Testis (tissue), 3 donors: ENCODE data around the gene MRPS2. TPM values are rescaled to one million over a fixed set of nuclear protein-coding genes. Genes with fewer than 3 reads are reported as not detected.

ENCODE experiments used
- DNase-seq: peaks from one replicate; pipeline ENCODE4 v3.0.0-alpha.2; 2019
- H3K27ac ChIP-seq, 2 donors: fragments of 200-600 bp; sonication (generic); one replicate each; pipeline ENCODE4 v1.5.1; 2019
- H3K27me3 ChIP-seq: fragments of 200-600 bp; sonication (generic); one replicate; pipeline ENCODE4 v1.5.1; 2019
- H3K36me3 ChIP-seq: fragments of 200-600 bp; sonication (generic); one replicate; pipeline ENCODE4 v1.5.1; 2017; ENCODE audit warnings: low read depth; ENCODE audit errors: missing control alignments
- H3K4me1 ChIP-seq: fragments of 200-600 bp; sonication (generic); one replicate; pipeline ENCODE4 v1.5.1; 2019
- H3K4me3 ChIP-seq, 2 donors: fragments of 200-600 bp; sonication (generic); one replicate each; pipeline ENCODE4 v1.5.1; 2017 to 2019
- H3K9me3 ChIP-seq: fragments of 200-600 bp; sonication (generic); one replicate; pipeline ENCODE4 v1.5.1; 2017
- CTCF ChIP-seq, 3 experiments: fragments of 450-650 bp in 2 of 3; fragments of 200-600 bp in 1 of 3; sonication (generic) in 1 of 3; IDR thresholded peaks; one replicate each; pipeline ENCODE4 v1.5.1; 2016 to 2019; ENCODE audit warnings: antibody characterized with exemption in 3 of 3, mild to moderate bottlenecking in 2 of 3, moderate library complexity in 1 of 3
- POLR2A ChIP-seq: fragments of 450-650 bp; IDR thresholded peaks from one replicate; pipeline ENCODE4 v1.6.1; 2017; ENCODE audit warnings: antibody characterized with exemption, mild to moderate bottlenecking, moderate library complexity
- WGBS, 2 donors: methylation state at CpG; one replicate each; pipeline ENCODE4 v1.1.5; 2018; 5-methylcytosine and 5-hydroxymethylcytosine counted together
- intact Hi-C: fragments of 100-400 bp; cut with DNase I; formaldehyde crosslinking; loops from one replicate; pipeline ENCODE4 v1.15.1; 2023; ENCODE audit warnings: low total_unique reads
- polyA plus RNA-seq: library from polyadenylated mRNA; stranded (reverse); fragments of 350-450 nt; fragmentation: Illumina TruSeq; extraction: RNeasy Lipid Tissue Mini Kit (QIAGEN cat#74804); gene quantifications from one replicate; pipeline ENCODE4 v1.2.3, GENCODE V29; 2014; ENCODE audit warnings: low read depth, low replicate concordance; ENCODE audit not compliant: insufficient read depth
- total RNA-seq, 2 donors: library from RNA; depleted of rRNA; stranded (reverse); fragments of >200 nt; gene quantifications; one replicate each; pipeline ENCODE4 v1.2.3, GENCODE V29; 2016

Gene MRPS2
- total and polyA plus RNA-seq, 3 donors from 2014 or later, result 34.7 to 40.4 (median 35.9) TPM

GRCh38 chr9:135515083-135515951, 14.8 kb downstream of the MRPS2 start:
- TF ChIP-seq POLR2A (no peak), CTCF (IDR thresholded peaks at IDR 0.05) (no peak)
- Histone ChIP-seq H3K9me3 (no peaks in the 10 kb centered on the region), H3K27me3 (no peaks in the 10 kb centered on the region), H3K4me1 (no peaks in the 10 kb centered on the region), H3K36me3 (no peaks in the 10 kb centered on the region), H3K27ac (no peak overlapping the region), H3K4me3 (no peak overlapping the region)
- no peak for DNase-seq
- WGBS, 2 donors, result 89 to 91% methylated on average over 11 to 30 of the region's 31 CpGs
- intact Hi-C loops, result no loop called here

GRCh38 chr9:135516132-135516860, 15.8 kb downstream of the MRPS2 start:
- intact Hi-C loops, result no loop called here
- H3K4me3 ChIP-seq, result no peak overlapping the region
- no peaks in the 10 kb centered on the region for H3K27me3 ChIP-seq
- H3K36me3 ChIP-seq, result no peaks in the 10 kb centered on the region
- no peak for TF ChIP-seq CTCF (IDR thresholded peaks at IDR 0.05)
- TF ChIP-seq POLR2A, result no peak
- DNase-seq, result no peak
- H3K4me1 ChIP-seq, result no peaks in the 10 kb centered on the region
- no peaks in the 10 kb centered on the region for H3K9me3 ChIP-seq
- no peak overlapping the region for H3K27ac ChIP-seq
- WGBS, 2 donors, result 74 to 83% methylated on average over 19 to 25 of the region's 25 CpGs

- no peak for DNase-seq
- Histone ChIP-seq H3K4me3 (no peak overlapping the region), H3K27ac (no peak overlapping the region), H3K27me3 (no peaks in the 10 kb centered on the region), H3K4me1 (no peaks in the 10 kb centered on the region), H3K36me3 (no peaks in the 10 kb centered on the region), H3K9me3 (no peaks in the 10 kb centered on the region)
- intact Hi-C loops, result no loop called here
- 91 to 93% methylated on average over 24 of the region's 24 CpGs for WGBS, 2 donors
- TF ChIP-seq POLR2A (no peak), CTCF (IDR thresholded peaks at IDR 0.05) (no peak)
Measured at GRCh38 chr9:135517407-135517822, 16.9 kb downstream of the MRPS2 start.

GRCh38 chr9:135519179-135519971, 18.9 kb downstream of the MRPS2 start:
- TF ChIP-seq POLR2A, result no peak
- TF ChIP-seq CTCF (IDR thresholded peaks at IDR 0.05), result no peak
- Histone ChIP-seq H3K9me3 (no peaks in the 10 kb centered on the region), H3K27ac (no peak overlapping the region), H3K4me1 (no peaks in the 10 kb centered on the region), H3K36me3 (no peaks in the 10 kb centered on the region), H3K4me3 (no peak overlapping the region), H3K27me3 (no peaks in the 10 kb centered on the region)
- 93 to 95% methylated on average over 10 of the region's 10 CpGs for WGBS, 2 donors
- intact Hi-C loops, result no loop called here
- DNase-seq, result no peak
